WTC11 (cell line): Measurements from ENCODE around the gene JAKMIP1. TPM values are rescaled to one million over a fixed set of nuclear protein-coding genes. Genes with fewer than 3 reads are reported as not detected.

Source experiments
- ATAC-seq: fragments of 200-7000 bp; cut with Tn5 transposase; 2 replicates; pipeline ENCODE4 v1.10.0; 2021; ENCODE audit warnings: mild to moderate bottlenecking, moderate library complexity
- CTCF ChIA-PET: fragments of 300-600 bp; sonication (Branson Sonifier 250); formaldehyde crosslinking; loops from one replicate; lab custom pipeline; 2021; ENCODE audit warnings: antibody characterized with exemption; lab: Charles Lee
- POLR2A ChIA-PET: fragments of 350-600 bp; sonication (Branson Sonifier 250); formaldehyde crosslinking; loops from one replicate; lab custom pipeline; 2021; ENCODE audit warnings: antibody characterized with exemption; lab: Charles Lee
- DNase-seq: peaks from one replicate; pipeline ENCODE4 v3.0.0; 2021; ENCODE audit warnings: low spot score
- H3K27ac Mint-ChIP-seq: 2 replicates; pipeline ENCODE4 v1.8.0; 2021; ENCODE audit warnings: mixed read lengths
- H3K27me3 Mint-ChIP-seq: 2 replicates; pipeline ENCODE4 v1.8.0; 2021; ENCODE audit warnings: low read depth, mild to moderate bottlenecking, moderate library complexity, mixed read lengths
- H3K36me3 Mint-ChIP-seq: 2 replicates; pipeline ENCODE4 v1.8.0; 2021; ENCODE audit warnings: mixed read lengths
- H3K4me1 Mint-ChIP-seq: 2 replicates; pipeline ENCODE4 v1.8.0; 2022; ENCODE audit warnings: mixed read lengths
- H3K4me3 Mint-ChIP-seq: 2 replicates; pipeline ENCODE4 v1.8.0; 2021; ENCODE audit warnings: mild to moderate bottlenecking, moderate library complexity, mixed read lengths
- H3K9me3 Mint-ChIP-seq: 2 replicates; pipeline ENCODE4 v1.8.0; 2021; ENCODE audit warnings: mixed read lengths
- AFF4 ChIP-seq: sonication (generic); formaldehyde crosslinking; IDR thresholded peaks from 2 replicates; pipeline ENCODE4 v1.8.1; 2023; ENCODE audit warnings: mild to moderate bottlenecking, missing genetic modification reagents, borderline replicate concordance
- ATF1 ChIP-seq: sonication (generic); formaldehyde crosslinking; IDR thresholded peaks from 2 replicates; pipeline ENCODE4 v1.8.1; 2023; ENCODE audit warnings: mild to moderate bottlenecking, moderate library complexity, missing genetic modification reagents
- CREM ChIP-seq: sonication (generic); formaldehyde crosslinking; IDR thresholded peaks from 2 replicates; pipeline ENCODE4 v1.8.1; 2022; ENCODE audit warnings: mild to moderate bottlenecking, missing genetic modification reagents, moderate library complexity
- ESRRA ChIP-seq: sonication (generic); formaldehyde crosslinking; IDR thresholded peaks from 2 replicates; pipeline ENCODE4 v1.8.1; 2022; ENCODE audit warnings: mild to moderate bottlenecking, missing genetic modification reagents, borderline replicate concordance
- FOXP1 ChIP-seq: sonication (generic); formaldehyde crosslinking; IDR thresholded peaks from 2 replicates; pipeline ENCODE4 v1.8.0; 2022; ENCODE audit warnings: missing genetic modification reagents, mild to moderate bottlenecking, moderate library complexity, borderline replicate concordance
- GRHL2 ChIP-seq: fragments of 250-450 bp; sonication (Bioruptor Pico); IDR thresholded peaks from 2 replicates; pipeline ENCODE4 v1.8.0; 2022; ENCODE audit warnings: mild to moderate bottlenecking, moderate library complexity; ENCODE audit not compliant: insufficient replicate concordance, severe bottlenecking
- NFE2L1 ChIP-seq: sonication (generic); formaldehyde crosslinking; IDR thresholded peaks from 2 replicates; pipeline ENCODE4 v1.8.1; 2023; ENCODE audit warnings: missing genetic modification reagents
- RORB ChIP-seq: fragments of 250-450 bp; sonication (Bioruptor Pico); IDR thresholded peaks from 2 replicates; pipeline ENCODE4 v1.9.0; 2021; ENCODE audit warnings: mild to moderate bottlenecking
- ZNF416 ChIP-seq: fragments of 250-450 bp; sonication (Bioruptor Pico); IDR thresholded peaks from 2 replicates; pipeline ENCODE4 v1.9.0; 2021; ENCODE audit warnings: mild to moderate bottlenecking, inconsistent platforms
- total RNA-seq: library from RNA; stranded (reverse); gene quantifications from 3 replicates; pipeline ENCODE4 v1.2.3, GENCODE V29; 2021
- TF ChIP-seq, protein P1 (sequence below): fragments of 250-450 bp; sonication (Bioruptor Pico); conservative IDR thresholded peaks from 2 replicates; pipeline ENCODE4 v1.9.0; 2021; ENCODE audit warnings: mild to moderate bottlenecking
- TF ChIP-seq, protein P2 (sequence below): fragments of 250-450 bp; sonication (Bioruptor Pico); IDR thresholded peaks from 2 replicates; pipeline ENCODE4 v1.8.0; 2021; ENCODE audit warnings: mild to moderate bottlenecking
- TF ChIP-seq, protein P3 (sequence below): sonication (generic); formaldehyde crosslinking; conservative IDR thresholded peaks from 2 replicates; pipeline ENCODE4 v1.8.1; 2022; ENCODE audit warnings: mild to moderate bottlenecking, missing genetic modification reagents

JAKMIP1 gene
- total RNA-seq, 1 experiment from 2014 or later, result 4.0 TPM

DNA sequence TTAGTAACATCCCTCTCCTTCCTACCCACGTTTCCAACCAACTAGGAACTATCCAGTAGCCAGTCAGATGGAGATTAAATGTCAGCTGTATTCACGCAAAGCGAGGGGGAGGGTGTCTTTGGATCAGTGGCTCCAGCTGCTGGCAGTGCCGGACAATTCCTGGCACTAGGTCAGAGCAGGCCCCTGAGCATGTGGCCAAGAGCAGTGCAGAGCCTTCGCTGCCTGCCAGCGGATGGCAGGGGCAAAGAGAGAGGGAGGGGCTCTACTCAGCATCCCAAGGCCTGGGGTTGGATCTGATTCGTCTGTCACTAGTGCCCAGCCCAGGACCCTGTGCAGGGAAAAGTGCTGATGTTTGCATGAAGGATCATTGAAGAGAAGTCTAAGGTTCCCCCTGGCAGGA is 28.7 kb upstream of the JAKMIP1 start (continued):
- no peak for TF ChIP-seq ATF1
- TF ChIP-seq ESRRA (CRISPR knock-in tag), result no peak
- TF ChIP-seq ZNF416 (CRISPR knock-in tag), result no peak
- no peak for TF ChIP-seq FOXP1
- TF ChIP-seq, protein P1, sequence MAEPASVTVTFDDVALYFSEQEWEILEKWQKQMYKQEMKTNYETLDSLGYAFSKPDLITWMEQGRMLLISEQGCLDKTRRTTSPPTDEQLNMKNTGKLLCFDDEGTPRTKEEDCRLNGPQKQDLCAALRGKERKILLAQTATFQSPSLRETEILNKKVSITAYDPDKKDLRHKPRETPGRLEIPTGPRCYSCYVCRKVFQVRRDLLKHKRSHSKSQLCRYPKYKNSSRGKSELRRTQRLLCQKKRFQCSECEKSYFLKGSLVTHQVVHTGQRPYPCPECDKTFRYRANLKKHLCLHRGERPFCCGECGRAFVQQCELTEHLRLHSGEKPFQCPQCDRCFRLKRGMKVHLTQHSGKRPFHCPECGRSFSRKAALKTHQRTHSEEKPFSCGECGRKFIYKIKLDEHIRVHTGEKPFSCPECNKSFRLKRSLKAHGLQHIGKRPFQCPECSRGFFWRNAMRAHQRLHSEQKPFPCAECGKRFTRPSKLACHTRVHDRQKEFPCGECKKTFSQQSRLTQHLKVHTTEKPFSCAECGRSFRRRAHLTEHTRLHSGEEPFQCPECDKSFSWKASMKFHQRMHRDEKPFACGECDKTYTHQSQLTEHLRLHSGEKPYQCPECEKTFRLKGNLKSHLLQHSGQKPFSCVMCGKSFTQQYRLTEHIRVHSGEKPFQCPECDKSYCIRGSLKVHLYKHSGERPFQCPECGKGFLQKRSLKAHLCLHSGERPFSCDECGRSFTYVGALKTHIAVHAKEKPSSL (CRISPR knock-in tag), result no peak
- TF ChIP-seq, protein P2, sequence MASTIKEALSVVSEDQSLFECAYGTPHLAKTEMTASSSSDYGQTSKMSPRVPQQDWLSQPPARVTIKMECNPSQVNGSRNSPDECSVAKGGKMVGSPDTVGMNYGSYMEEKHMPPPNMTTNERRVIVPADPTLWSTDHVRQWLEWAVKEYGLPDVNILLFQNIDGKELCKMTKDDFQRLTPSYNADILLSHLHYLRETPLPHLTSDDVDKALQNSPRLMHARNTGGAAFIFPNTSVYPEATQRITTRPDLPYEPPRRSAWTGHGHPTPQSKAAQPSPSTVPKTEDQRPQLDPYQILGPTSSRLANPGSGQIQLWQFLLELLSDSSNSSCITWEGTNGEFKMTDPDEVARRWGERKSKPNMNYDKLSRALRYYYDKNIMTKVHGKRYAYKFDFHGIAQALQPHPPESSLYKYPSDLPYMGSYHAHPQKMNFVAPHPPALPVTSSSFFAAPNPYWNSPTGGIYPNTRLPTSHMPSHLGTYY (CRISPR knock-in tag), result no peak
- TF ChIP-seq AFF4 (CRISPR knock-in tag), result no peak

GRCh38 chr4:6228158-6229067 is 28.1 kb upstream of the JAKMIP1 start:
- POLR2A ChIA-PET, result no interaction called here
- no peak for TF ChIP-seq CREM
- no peak for TF ChIP-seq NFE2L1 (CRISPR knock-in tag)
- no peak for TF ChIP-seq GRHL2 (CRISPR knock-in tag)
- TF ChIP-seq, protein P1 (CRISPR knock-in tag), result no peak
- TF ChIP-seq, protein P3, sequence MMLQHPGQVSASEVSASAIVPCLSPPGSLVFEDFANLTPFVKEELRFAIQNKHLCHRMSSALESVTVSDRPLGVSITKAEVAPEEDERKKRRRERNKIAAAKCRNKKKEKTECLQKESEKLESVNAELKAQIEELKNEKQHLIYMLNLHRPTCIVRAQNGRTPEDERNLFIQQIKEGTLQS (CRISPR knock-in tag), result no peak
- TF ChIP-seq RORB (CRISPR knock-in tag), result no peak
- no peak for TF ChIP-seq FOXP1
- H3K4me3 Mint-ChIP-seq, result no peak overlapping the region
- no peak overlapping the region for H3K27ac Mint-ChIP-seq
- no peaks in the 10 kb centered on the region for H3K36me3 Mint-ChIP-seq
- CTCF ChIA-PET, result interaction anchor here (1.3 to 2.4 kb wide), 2 partner anchors 99 to 103 kb away, joined by 3 to 8 read pairs; no protein-coding TSS in a partner anchor
- ATAC-seq (no peak), DNase-seq (no peak)
- H3K27me3 Mint-ChIP-seq, result no peaks in the 10 kb centered on the region
- H3K9me3 Mint-ChIP-seq, result no peaks in the 10 kb centered on the region
- no peaks in the 10 kb centered on the region; the same call in 1 of the 2 replicates for H3K4me1 Mint-ChIP-seq
